Adipocyte (in vitro differentiated cells): ENCODE data around the gene PTPRN2.

Experiments
- DNase-seq: peaks from one replicate; pipeline ENCODE4 v3.0.0-alpha.2; 2015; ENCODE audit warnings: low read depth
- H3K27me3 ChIP-seq: replicated peaks from 2 replicates; pipeline ENCODE4 v1.7.0; 2013; ENCODE audit warnings: mild to moderate bottlenecking, low read length, moderate library complexity; ENCODE audit not compliant: control insufficient read depth, insufficient read depth
- H3K36me3 ChIP-seq: 2 replicates; pipeline ENCODE4 v1.7.0; 2013; ENCODE audit warnings: low read length, mild to moderate bottlenecking, moderate library complexity; ENCODE audit not compliant: control insufficient read depth, insufficient read depth, severe bottlenecking
- H3K4me1 ChIP-seq: 2 replicates; pipeline ENCODE4 v1.7.0; 2013; ENCODE audit warnings: mild to moderate bottlenecking, low read length, moderate library complexity; ENCODE audit not compliant: control insufficient read depth, insufficient read depth
- H3K4me3 ChIP-seq: 2 replicates; pipeline ENCODE4 v1.7.0; 2013; ENCODE audit warnings: mild to moderate bottlenecking, low read length, moderate library complexity
- H3K9ac ChIP-seq: 2 replicates; pipeline ENCODE4 v1.7.0; 2013; ENCODE audit warnings: mild to moderate bottlenecking, low read length, moderate library complexity
- H3K9me3 ChIP-seq: 2 replicates; pipeline ENCODE4 v1.7.0; 2013; ENCODE audit warnings: mild to moderate bottlenecking, low read length, moderate library complexity; ENCODE audit not compliant: control insufficient read depth

Gene PTPRN2

DNA sequence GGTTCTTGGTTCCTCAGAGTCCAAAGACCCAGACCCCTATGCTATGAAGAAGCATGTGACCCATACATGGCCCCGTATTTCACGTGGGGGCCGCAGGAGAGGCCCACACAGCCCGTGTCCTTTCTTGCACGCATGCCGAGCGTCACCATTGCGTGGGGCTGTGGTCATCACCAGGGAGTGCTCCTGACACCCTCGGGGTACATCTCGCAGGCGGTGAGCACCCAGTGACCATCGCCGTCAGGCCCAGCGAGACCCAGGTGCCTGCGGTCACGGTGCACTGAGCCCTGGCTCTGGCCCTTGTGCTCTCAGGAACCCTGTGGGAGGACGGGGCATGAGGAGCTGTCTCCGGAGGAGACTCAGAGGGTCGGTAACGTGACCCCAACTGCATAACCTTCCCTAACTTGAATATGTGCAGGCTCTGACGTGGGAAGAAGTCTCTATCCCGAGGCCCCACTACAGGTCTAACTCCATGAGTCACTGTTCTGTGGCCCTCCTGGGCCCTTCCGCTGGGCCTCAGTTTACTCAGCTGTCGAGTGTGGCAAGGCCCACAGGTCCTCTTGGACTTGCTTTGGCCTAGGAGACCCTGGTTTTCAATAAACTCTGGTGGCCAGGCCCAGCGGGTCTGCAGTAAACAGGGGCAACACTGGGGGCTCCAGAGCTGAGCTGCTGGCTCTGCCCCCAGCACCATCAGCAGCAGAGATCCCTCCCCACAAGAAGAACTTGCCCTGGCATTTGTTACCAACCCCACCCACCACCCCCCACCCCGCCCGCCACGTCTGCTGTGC, 503.9 kb downstream of the PTPRN2 start:
- H3K27me3 ChIP-seq = no peaks in the 10 kb centered on the region
- no peak overlapping the region for H3K9ac ChIP-seq
- no peaks in the 10 kb centered on the region for H3K36me3 ChIP-seq
- no peak for DNase-seq
- peaks cover 3% of the 10 kb centered on the region for H3K9me3 ChIP-seq
- H3K4me1 ChIP-seq = no peaks in the 10 kb centered on the region
- H3K4me3 ChIP-seq = no peak overlapping the region

GRCh38 chr7:158082761-158083160, 504.9 kb downstream of the PTPRN2 start:
- no peak for DNase-seq
- H3K27me3 ChIP-seq = no peaks in the 10 kb centered on the region
- no peaks in the 10 kb centered on the region for H3K4me1 ChIP-seq
- peaks cover 3% of the 10 kb centered on the region for H3K9me3 ChIP-seq
- no peak overlapping the region for H3K9ac ChIP-seq
- no peak overlapping the region for H3K4me3 ChIP-seq
- H3K36me3 ChIP-seq = no peaks in the 10 kb centered on the region

GRCh38 chr7:158080899-158081445, 506.7 kb downstream of the PTPRN2 start:
- no peaks in the 10 kb centered on the region for H3K4me1 ChIP-seq
- H3K9ac ChIP-seq = no peak overlapping the region
- no peak overlapping the region for H3K4me3 ChIP-seq
- no peaks in the 10 kb centered on the region for H3K36me3 ChIP-seq
- H3K9me3 ChIP-seq = peaks cover 3% of the 10 kb centered on the region
- DNase-seq = no peak
- H3K27me3 ChIP-seq = no peaks in the 10 kb centered on the region

- no peak for DNase-seq
- H3K9me3 ChIP-seq = peaks cover 3% of the 10 kb centered on the region
- H3K4me1 ChIP-seq = no peaks in the 10 kb centered on the region
- no peak overlapping the region for H3K4me3 ChIP-seq
- no peaks in the 10 kb centered on the region for H3K27me3 ChIP-seq
- H3K36me3 ChIP-seq = no peaks in the 10 kb centered on the region
- no peak overlapping the region for H3K9ac ChIP-seq
Observed at GRCh38 chr7:158077934-158078910, 509.4 kb downstream of the PTPRN2 start.

GRCh38 chr7:158077151-158077840, 510.3 kb downstream of the PTPRN2 start:
- H3K4me1 ChIP-seq = no peaks in the 10 kb centered on the region
- H3K36me3 ChIP-seq = no peaks in the 10 kb centered on the region
- DNase-seq = no peak

GRCh38 chr7:158076656-158077055, 511.0 kb downstream of the PTPRN2 start:
- peaks cover 3% of the 10 kb centered on the region for H3K9me3 ChIP-seq
- DNase-seq = no peak

More at GRCh38 chr7:158077151-158077840, 510.3 kb downstream of the PTPRN2 start:
- H3K27me3 ChIP-seq = no peaks in the 10 kb centered on the region
- H3K4me3 ChIP-seq = no peak overlapping the region
- H3K9me3 ChIP-seq = peaks cover 3% of the 10 kb centered on the region
- H3K9ac ChIP-seq = no peak overlapping the region

GRCh38 chr7:158076215-158076614, 511.4 kb downstream of the PTPRN2 start:
- no peak for DNase-seq
- Histone ChIP-seq H3K9me3 (peaks cover 3% of the 10 kb centered on the region), H3K4me3 (no peak overlapping the region), H3K36me3 (no peaks in the 10 kb centered on the region), H3K4me1 (no peaks in the 10 kb centered on the region), H3K27me3 (no peaks in the 10 kb centered on the region), H3K9ac (no peak overlapping the region)

More at GRCh38 chr7:158076656-158077055, 511.0 kb downstream of the PTPRN2 start:
- Histone ChIP-seq H3K27me3 (no peaks in the 10 kb centered on the region), H3K36me3 (no peaks in the 10 kb centered on the region), H3K9ac (no peak overlapping the region), H3K4me1 (no peaks in the 10 kb centered on the region), H3K4me3 (no peak overlapping the region)

DNA sequence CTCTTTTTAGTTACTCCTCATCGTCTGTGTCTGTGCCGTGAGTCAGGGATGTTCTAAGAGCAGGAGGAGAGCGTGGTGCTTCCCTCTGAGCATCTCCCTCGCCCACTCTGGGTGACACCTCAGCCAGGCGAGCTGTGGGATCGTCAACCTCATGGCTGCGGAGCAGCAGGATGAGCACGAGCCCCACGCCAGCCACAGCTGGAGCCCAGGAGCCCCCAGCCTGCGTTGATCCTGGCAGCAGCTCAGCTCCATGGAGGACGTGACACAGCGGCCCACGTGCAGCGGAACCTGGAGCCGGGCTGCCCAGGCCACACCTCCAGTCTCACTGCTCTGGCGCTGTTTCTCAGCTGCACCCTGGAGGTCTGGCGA, 512.0 kb downstream of the PTPRN2 start:
- Histone ChIP-seq H3K36me3 (no peaks in the 10 kb centered on the region), H3K9ac (no peak overlapping the region), H3K27me3 (no peaks in the 10 kb centered on the region), H3K9me3 (peaks cover 2% of the 10 kb centered on the region), H3K4me1 (no peaks in the 10 kb centered on the region), H3K4me3 (no peak overlapping the region)
- no peak for DNase-seq

GRCh38 chr7:158074896-158075632, 512.6 kb downstream of the PTPRN2 start:
- no peak overlapping the region for H3K4me3 ChIP-seq
- H3K9ac ChIP-seq = no peak overlapping the region
- no peaks in the 10 kb centered on the region for H3K4me1 ChIP-seq
- no peaks in the 10 kb centered on the region for H3K27me3 ChIP-seq
- no peak for DNase-seq
- no peaks in the 10 kb centered on the region for H3K9me3 ChIP-seq
- no peaks in the 10 kb centered on the region for H3K36me3 ChIP-seq
